Stimulated activated CD4-positive, alpha-beta T cell treated with anti-CD3 and anti-CD28 coated beads, Interleukin-15, amount 100 ng/mL, for 1 hour (primary cell): Measurements from ENCODE around the gene GFRA3.
"Not testable (repeated sequence)": the region's sequence is repeated elsewhere in the genome, so short reads cannot be mapped to it uniquely, and the experiment has no call there.

Source experiments
- DNase-seq, 2 donors: peaks; one replicate each; pipeline ENCODE4 v3.0.0-alpha.2; 2020; ENCODE audit warnings: low read depth in 1 of 2, low spot score in 1 of 2

Gene GFRA3

GRCh38 chr5:138274189-138274853 lies at the start of gene GFRA3:
GFRA3 (minus strand) TSS chr5:138274621; CDS start chr5:138274424, 197 bp downstream.
- no peak for DNase-seq

- not testable (repeated sequence) for DNase-seq
These were observed 43.8 kb upstream of the GFRA3 start for GRCh38 chr5:138318211-138318610.

- DNase-seq: no peak
These were observed 41.9 kb upstream of the GFRA3 start for GRCh38 chr5:138316355-138316754.

- DNase-seq: no peak
These were observed 41.4 kb upstream of the GFRA3 start for GRCh38 chr5:138315751-138316278.

GRCh38 chr5:138305797-138306196 lies 31.4 kb upstream of the GFRA3 start:
- DNase-seq: no peak

- DNase-seq: no peak
These were observed 29.0 kb upstream of the GFRA3 start for GRCh38 chr5:138303372-138303771.

- DNase-seq: no peak
These were observed 14.9 kb upstream of the GFRA3 start for GRCh38 chr5:138289296-138289695.

GRCh38 chr5:138287246-138287645 lies 12.8 kb upstream of the GFRA3 start:
- no peak for DNase-seq

GRCh38 chr5:138282920-138283742 lies 8.7 kb upstream of the GFRA3 start:
- no peak for DNase-seq

- DNase-seq: no peak
These were observed 6.5 kb upstream of the GFRA3 start for GRCh38 chr5:138280915-138281314.

GRCh38 chr5:138276402-138277054 lies 2.1 kb upstream of the GFRA3 start:
- DNase-seq: no peak

- DNase-seq: no peak
These were observed 1.5 kb upstream of the GFRA3 start for GRCh38 chr5:138275895-138276294.

- DNase-seq: no peak
These were observed 960 bp upstream of the GFRA3 start for GRCh38 chr5:138275379-138275782.

GRCh38 chr5:138273834-138274188 lies 610 bp downstream of the GFRA3 start:
- DNase-seq: no peak

- DNase-seq: no peak
These were observed 1.7 kb downstream of the GFRA3 start for GRCh38 chr5:138272681-138273080.

GRCh38 chr5:138271281-138271680 lies 3.1 kb downstream of the GFRA3 start:
- DNase-seq: no peak

- no peak for DNase-seq
These were observed 10.2 kb downstream of the GFRA3 start for GRCh38 chr5:138264183-138264582.

- DNase-seq: no peak
These were observed 10.8 kb downstream of the GFRA3 start for GRCh38 chr5:138263581-138263980.

GRCh38 chr5:138258704-138259292 lies 15.6 kb downstream of the GFRA3 start:
- DNase-seq: no peak

GRCh38 chr5:138257583-138257982 lies 16.8 kb downstream of the GFRA3 start:
- DNase-seq: no peak

- DNase-seq: no peak
These were observed 21.5 kb downstream of the GFRA3 start for GRCh38 chr5:138252944-138253343.
